ENCODE measurements around the gene CX3CR1.

The CX3CR1 gene

DNA sequence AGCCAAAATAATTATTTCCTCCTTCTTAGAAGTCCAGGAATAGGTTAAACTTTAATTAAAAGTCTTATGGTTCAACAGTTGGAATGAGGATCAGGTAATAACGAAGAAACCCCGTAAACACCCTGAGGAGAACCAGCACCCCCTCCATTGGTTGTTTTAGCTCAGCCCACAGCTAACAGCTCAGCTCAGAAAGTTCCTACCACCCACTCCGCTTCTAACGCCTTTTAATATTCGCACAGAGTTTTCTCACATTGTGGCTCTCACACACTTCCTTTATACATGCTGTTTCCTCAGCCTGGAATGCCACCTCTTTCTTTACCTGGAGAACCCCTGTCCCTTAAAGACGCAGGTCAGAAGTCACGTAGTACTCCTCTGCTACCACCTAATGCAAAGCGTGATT lies 17.0 kb downstream of the CX3CR1 start:
- ChIA-PET POLR2A (ENCODE audit: low non-redundant PET) (no interaction called here), CTCF (no interaction called here)

GRCh38 chr3:39261726-39262125 lies 18.1 kb downstream of the CX3CR1 start:
- TF ChIP-seq, protein P1, sequence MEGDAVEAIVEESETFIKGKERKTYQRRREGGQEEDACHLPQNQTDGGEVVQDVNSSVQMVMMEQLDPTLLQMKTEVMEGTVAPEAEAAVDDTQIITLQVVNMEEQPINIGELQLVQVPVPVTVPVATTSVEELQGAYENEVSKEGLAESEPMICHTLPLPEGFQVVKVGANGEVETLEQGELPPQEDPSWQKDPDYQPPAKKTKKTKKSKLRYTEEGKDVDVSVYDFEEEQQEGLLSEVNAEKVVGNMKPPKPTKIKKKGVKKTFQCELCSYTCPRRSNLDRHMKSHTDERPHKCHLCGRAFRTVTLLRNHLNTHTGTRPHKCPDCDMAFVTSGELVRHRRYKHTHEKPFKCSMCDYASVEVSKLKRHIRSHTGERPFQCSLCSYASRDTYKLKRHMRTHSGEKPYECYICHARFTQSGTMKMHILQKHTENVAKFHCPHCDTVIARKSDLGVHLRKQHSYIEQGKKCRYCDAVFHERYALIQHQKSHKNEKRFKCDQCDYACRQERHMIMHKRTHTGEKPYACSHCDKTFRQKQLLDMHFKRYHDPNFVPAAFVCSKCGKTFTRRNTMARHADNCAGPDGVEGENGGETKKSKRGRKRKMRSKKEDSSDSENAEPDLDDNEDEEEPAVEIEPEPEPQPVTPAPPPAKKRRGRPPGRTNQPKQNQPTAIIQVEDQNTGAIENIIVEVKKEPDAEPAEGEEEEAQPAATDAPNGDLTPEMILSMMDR (conservative IDR thresholded peaks at IDR 0.05; ENCODE audit: low read depth), result no peak
- peak overlapping the region; percentile 56 for H3K27ac ChIP-seq
- POLR2A ChIA-PET (ENCODE audit: low non-redundant PET), result no interaction called here
- CTCF ChIA-PET, result interaction anchor here (0.5 to 0.6 kb wide), 3 partner anchors 89 to 1981 kb away, joined by 3 to 4 read pairs (median 3); no protein-coding TSS in a partner anchor
- DNase-seq (ENCODE audit: low spot score), result no peak

More for the DNA sequence above, 17.0 kb downstream of the CX3CR1 start:
- no peak for DNase-seq (ENCODE audit: low spot score)
- TF ChIP-seq, protein P1 (conservative IDR thresholded peaks at IDR 0.05; ENCODE audit: low read depth), result no peak
- H3K27ac ChIP-seq, result no peak overlapping the region

- H3K27ac ChIP-seq, result peak overlapping the region; percentile 56
- TF ChIP-seq, protein P1 (conservative IDR thresholded peaks at IDR 0.05; ENCODE audit: low read depth), result peak; percentile 60
- ChIA-PET CTCF (interaction anchor here (0.5 to 0.6 kb wide), 3 partner anchors 112 to 1982 kb away, joined by 3 to 4 read pairs (median 4); no protein-coding TSS in a partner anchor), POLR2A (ENCODE audit: low non-redundant PET) (no interaction called here)
- DNase-seq (ENCODE audit: low spot score), result peak; percentile 90
These were observed 18.9 kb downstream of the CX3CR1 start for GRCh38 chr3:39260957-39261356.

DNA sequence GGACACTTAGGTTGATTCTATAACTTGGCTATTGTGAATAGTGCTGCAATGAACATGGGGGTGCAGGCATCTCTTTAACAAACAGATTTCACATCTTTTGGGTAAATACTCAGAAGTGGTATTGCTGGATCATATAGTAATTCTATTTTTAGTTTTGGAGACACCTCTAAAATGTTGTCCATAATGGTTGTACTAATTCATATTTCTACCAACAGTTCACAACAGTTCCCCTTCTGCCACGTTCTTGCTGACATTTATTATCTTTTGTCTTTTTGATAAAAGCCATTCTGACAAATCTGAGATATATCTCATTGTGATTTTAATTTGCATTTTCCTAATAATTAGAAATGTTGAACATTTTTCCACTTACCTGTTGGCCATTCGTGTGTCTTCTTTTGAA lies 19.5 kb downstream of the CX3CR1 start:
- TF ChIP-seq, protein P1 (conservative IDR thresholded peaks at IDR 0.05; ENCODE audit: low read depth), result no peak
- H3K27ac ChIP-seq, result no peak overlapping the region
- CTCF ChIA-PET, result no interaction called here

DNA sequence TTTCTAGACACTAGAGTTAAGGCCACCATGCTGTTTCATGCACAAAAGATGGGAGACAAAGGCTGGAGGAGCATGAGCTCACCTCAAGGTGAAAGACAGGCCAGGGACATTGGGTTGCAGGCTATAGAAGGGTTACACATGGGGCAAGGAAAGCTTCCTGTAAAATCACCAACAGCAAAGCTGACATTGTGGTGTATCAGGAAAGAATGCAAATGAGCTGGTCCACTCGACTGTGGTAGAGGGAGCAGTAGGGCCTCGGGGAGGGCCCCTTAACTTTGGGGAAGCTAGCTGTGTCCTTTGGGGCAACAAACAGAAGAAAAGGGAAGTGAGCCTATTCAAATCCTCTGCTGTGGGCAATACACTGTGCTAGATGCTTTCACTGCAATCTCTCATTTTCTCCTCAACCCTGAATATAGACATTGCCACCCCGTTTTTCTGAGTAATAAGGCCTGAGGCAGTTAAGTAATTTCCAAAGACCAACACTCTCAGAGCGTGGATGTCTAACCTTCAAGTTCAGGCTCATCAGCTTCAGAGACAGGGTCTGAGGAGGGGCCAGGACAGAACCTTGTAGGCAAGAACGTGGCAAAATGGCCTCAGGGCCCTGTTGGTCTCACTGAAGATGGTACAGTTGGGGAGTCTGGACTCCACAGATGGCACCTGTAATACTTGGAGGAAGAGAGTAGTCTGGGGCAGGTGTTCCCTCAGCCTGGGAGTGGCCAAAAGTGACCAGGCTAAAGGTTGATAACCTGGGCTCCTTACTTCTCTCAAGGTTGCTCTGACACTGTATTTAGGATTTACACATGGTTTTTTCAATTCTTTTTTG lies 24.1 kb downstream of the CX3CR1 start:
- no peak overlapping the region for H3K27ac ChIP-seq
- no peak for DNase-seq (ENCODE audit: low spot score)
- CTCF ChIA-PET, result no interaction called here
- POLR2A ChIA-PET (ENCODE audit: low non-redundant PET), result no interaction called here
- TF ChIP-seq, protein P1 (conservative IDR thresholded peaks at IDR 0.05; ENCODE audit: low read depth), result no peak

More for the DNA sequence above, 19.5 kb downstream of the CX3CR1 start:
- POLR2A ChIA-PET (ENCODE audit: low non-redundant PET), result no interaction called here
- no peak for DNase-seq (ENCODE audit: low spot score)

DNA sequence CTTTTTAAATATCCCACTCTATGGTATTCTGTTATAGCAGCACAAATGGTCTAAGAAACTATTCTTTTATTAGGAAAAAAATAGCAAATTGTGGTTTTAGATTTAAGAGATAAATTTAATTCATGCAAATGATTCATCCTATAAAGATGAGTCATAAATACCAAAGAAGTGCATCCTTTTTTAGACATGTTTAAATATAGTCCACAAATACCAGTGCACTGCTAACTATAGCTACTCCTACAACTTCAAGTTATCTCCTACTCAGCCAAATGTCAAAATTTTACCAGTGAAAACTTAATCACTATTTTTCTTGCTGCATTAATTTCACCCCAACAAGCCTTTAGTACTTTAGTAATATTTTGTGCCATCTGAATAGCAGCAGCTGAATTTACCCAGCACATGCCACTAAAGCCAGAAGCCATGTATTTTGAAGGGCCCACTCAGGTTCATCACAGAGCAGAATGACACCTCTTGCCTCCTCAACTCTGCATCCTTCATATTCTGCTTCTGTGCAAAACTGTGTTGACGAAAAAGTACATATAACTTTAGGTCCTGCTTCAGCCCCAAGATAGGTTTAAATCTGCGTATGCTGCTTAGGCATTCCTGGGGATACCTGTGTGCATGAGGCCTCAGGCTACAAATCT lies 24.9 kb downstream of the CX3CR1 start:
- H3K27ac ChIP-seq, result no peak overlapping the region
- CTCF ChIA-PET, result no interaction called here
- TF ChIP-seq, protein P1 (conservative IDR thresholded peaks at IDR 0.05; ENCODE audit: low read depth), result no peak
- POLR2A ChIA-PET (ENCODE audit: low non-redundant PET), result no interaction called here
- DNase-seq (ENCODE audit: low spot score), result peak; percentile 32
